Right ventricle myocardium inferior (tissue), 1 donor: ENCODE measurements around the gene GRN. TPM values are rescaled to one million over a fixed set of nuclear protein-coding genes. Genes with fewer than 3 reads are reported as not detected.
"Not testable (repeated sequence)": the region's sequence is repeated elsewhere in the genome, so short reads cannot be mapped to it uniquely, and the experiment has no call there.

Source experiments
- ATAC-seq: fragments of 200-7000 bp; cut with Tn5 transposase; one replicate; pipeline ENCODE4 v1.9.1; 2020; ENCODE audit warnings: mild to moderate bottlenecking, moderate library complexity
- DNase-seq: peaks from one replicate; pipeline ENCODE4 v3.0.0; 2021; ENCODE audit errors: missing footprints
- intact Hi-C: fragments of 100-400 bp; cut with DNase I; formaldehyde crosslinking; loops from one replicate; pipeline ENCODE4 v1.11.0; 2022
- total RNA-seq: library from RNA; stranded (reverse); fragmentation: NEBNext Ultra II Directional; extraction: Animal tissue kit (Norgen Biotek cat#: 25700); gene quantifications from one replicate; pipeline ENCODE4 v1.2.1, GENCODE V29; 2021
- donor health status: DM: no; HTN: yes; CAD: no; lungs with severe emphysema.

Gene GRN
- total RNA-seq, 1 donor from 2014 or later, result 150 TPM

DNA sequence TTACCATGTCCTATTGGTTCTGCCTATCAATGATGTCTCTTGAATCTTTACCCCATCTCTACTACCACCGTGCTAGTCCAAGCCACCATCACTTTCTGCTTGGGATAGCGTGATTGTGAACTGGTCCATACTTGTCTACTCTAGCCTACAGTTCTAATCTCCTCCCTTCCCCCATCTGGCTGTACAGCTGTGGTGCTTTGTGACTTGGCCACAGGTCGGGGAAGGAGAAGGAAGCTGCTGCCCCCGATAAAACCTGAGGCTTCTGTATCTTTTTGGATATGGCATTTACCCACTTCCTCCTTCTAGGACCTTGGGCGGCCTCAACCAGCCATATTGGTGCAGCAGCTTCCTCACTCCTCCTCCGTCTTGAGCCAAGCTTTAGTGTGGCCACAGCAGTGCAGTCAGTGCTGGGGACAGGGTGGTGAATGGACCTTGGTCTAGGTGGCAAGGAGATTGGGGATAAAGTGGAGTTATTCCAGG lies 44.7 kb downstream of the GRN start:
- intact Hi-C loops, result no loop called here
- no peak for DNase-seq

DNA sequence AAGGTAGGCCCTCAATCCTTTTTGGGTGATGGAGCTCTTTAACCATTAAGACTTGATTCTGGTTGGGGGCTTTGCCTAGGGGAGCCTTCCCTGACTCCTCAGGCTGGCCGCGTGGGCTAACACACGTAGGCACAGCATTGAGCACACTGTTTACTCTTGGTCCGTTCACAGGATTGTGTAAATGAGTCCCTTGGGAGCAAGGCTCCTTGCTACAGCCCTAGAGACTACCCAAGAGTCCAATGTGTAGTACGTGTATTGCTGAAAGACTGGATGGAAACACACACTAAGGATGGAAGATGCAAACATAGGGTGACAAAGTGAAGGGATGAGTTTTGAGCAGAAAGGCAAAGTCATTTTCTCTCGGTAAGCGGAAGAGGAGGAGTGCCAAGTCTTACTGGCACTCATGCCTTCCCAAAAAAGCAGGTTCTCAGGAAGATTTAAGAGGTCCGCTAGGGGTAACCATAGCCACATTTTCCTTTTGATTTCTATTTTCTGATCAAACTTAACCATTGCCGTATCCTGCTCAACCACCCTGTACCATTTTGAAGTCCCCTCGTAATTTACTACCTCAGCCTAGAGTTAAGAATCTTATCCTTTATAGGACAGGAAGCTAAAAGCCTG lies 45.3 kb downstream of the GRN start:
- no peak for ATAC-seq
- DNase-seq, result no peak
- intact Hi-C loops, result no loop called here

More for the DNA sequence above, 44.7 kb downstream of the GRN start:
- no peak for ATAC-seq

DNA sequence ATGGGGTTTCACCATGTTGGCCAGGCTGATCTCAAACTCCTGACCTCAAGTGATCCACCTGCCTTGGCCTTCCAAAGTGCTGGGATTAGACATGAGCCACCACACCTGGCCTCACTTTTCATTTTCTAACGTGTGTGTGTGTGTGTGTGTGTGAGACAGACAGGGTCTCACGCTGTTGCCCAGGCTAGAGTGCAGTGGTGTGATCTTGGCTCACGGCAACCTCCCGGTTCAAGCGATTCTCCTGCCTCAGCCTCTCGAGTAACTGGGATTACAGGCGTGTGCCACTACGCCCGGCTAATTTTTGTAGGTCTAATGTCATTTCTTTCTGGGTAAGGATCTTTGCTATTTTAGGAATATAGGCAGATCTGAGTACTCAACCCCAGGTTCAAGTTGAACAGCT lies 49.0 kb downstream of the GRN start:
- DNase-seq, intact Hi-C loops, ATAC-seq: not testable (repeated sequence)

- ATAC-seq (no peak), DNase-seq (no peak)
- intact Hi-C loops, result no loop called here
These were observed 49.7 kb downstream of the GRN start for GRCh38 chr17:44394833-44395232.

- ATAC-seq (no peak), DNase-seq (no peak)
- intact Hi-C loops, result no loop called here
These were observed 51.8 kb downstream of the GRN start for GRCh38 chr17:44396946-44397345.

GRCh38 chr17:44397479-44398440 lies 52.7 kb downstream of the GRN start:
- intact Hi-C loops, result no loop called here
- ATAC-seq (peak; percentile 14), DNase-seq (no peak)

DNA sequence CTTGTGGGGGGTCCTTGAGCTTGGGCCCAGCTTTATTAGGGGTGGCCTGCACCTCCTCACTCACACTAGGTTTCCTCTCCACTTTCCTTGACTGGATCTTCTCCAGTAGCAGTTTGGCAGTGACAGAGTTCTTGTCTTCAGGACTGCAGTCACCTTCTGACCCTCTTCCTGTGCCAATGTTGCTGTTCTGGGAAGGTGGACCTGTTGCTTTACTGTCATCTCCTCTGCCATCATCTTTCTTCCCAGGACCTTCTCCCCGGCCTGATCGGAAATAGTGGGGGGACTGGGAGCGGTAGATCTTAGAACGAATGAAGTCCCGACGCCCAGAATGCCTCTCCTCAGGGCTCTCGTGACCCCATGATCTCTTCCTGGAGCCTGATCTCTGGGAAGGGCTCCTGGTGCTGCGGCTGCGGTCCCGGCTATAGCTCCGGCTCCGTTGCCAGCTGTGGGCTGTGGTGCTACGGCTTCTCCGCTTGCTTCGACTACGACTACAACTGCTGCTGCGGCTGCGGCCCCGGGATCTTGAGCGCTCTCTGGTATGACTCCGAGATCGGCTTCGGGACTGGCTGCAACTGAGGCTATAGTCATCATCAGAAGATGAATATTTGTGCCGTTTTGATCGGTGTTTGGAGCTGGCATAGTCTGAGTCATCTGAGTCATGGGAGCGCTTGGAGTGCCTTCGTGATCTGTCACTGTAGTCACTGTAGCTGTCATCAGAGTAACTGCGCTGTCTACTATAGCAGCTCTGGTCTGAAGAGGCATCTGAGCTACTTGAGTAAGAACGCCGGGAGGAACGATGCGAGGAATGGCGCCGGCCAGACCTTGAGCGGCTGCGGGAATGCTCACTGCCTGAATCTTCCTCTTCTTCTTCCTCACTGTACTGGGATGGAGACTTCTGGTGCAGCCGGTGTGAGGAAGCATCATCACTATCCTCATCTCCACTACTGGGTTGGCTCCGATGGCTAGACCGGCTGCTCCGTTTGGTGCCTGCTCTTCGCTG lies 53.9 kb downstream of the GRN start:
- ATAC-seq (no peak), DNase-seq (no peak)
- intact Hi-C loops, result no loop called here

- DNase-seq (no peak), ATAC-seq (no peak)
- intact Hi-C loops, result no loop called here
These were observed 55.2 kb downstream of the GRN start for GRCh38 chr17:44400226-44400847.

Other genes with a start within 250 kb of the GRN start
- gene HDAC5, start 221.7 kb upstream of the GRN start, total RNA-seq, result 67.5 TPM
- gene HROB, start 203.4 kb upstream of the GRN start, total RNA-seq, result 2.0 TPM
- 14.5 TPM for gene ASB16, start 174.6 kb upstream of the GRN start, total RNA-seq
- gene TMUB2, start 158.3 kb upstream of the GRN start, total RNA-seq, result 20.8 TPM
- 40.8 TPM for gene ATXN7L3, start 145.4 kb upstream of the GRN start, total RNA-seq
- gene UBTF, start 125.6 kb upstream of the GRN start, total RNA-seq, result 57.5 TPM
- gene SLC4A1, start 77.2 kb upstream of the GRN start, total RNA-seq, result 0.08 TPM
- gene RUNDC3A, start 36.7 kb upstream of the GRN start, total RNA-seq, result 0.49 TPM
- gene SLC25A39, start 20.5 kb upstream of the GRN start, total RNA-seq, result 50.6 TPM
- 0.70 TPM for gene FAM171A2, start 18.6 kb downstream of the GRN start, total RNA-seq
- gene ITGA2B, start 44.3 kb downstream of the GRN start, total RNA-seq, result 0.78 TPM
- 15.3 TPM for gene GPATCH8, start 158.1 kb downstream of the GRN start, total RNA-seq
- gene FZD2, start 212.2 kb downstream of the GRN start, total RNA-seq, result 3.4 TPM